ENCODE data around the gene MYOZ2. TPM values are rescaled to one million over a fixed set of nuclear protein-coding genes. Genes with fewer than 3 reads are reported as not detected.

Gene MYOZ2
- total and polyA plus RNA-seq, 2 of the 4 experiments (the other 2 are of a cell fraction), result 0.17 to 0.18 TPM

DNA sequence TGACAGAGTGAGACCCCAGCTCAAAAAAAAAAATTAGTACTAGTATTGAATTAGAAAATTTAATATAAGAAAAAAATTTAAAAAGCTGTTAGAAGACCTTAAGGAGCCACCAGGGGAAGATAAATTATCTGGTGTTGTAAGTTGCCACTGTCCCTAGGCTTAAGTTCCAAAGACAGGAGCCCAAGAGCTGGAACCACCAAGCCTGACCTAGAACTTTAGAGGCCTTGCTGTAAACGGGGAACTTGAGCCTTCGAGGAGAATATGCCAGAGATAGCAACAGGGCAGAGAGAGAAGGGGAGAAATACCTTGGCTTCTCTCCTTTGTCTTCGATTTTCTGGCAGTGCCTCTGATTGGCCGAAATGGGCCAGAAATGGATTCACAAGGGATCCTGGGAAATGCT is 85.8 kb downstream of the MYOZ2 start:
- Histone ChIP-seq H4K20me1 (ENCODE audit: insufficient read depth, low read length) (no peaks in the 10 kb centered on the region), H3K18ac (ENCODE audit: low read depth, low read length) (no peak overlapping the region), H3K14ac (replicated peaks; ENCODE audit: low read depth, low read length) (no peak overlapping the region), H3K4me1 (ENCODE audit: control insufficient read depth, insufficient read depth, low read length) (no peaks in the 10 kb centered on the region; the same call in 1 of the 2 replicates), H3K4ac (ENCODE audit: low read depth, low read length) (no peak overlapping the region), H2BK5ac (ENCODE audit: low read depth, low read length, poor library complexity, severe bottlenecking) (no peak overlapping the region), H2BK15ac (ENCODE audit: low read depth, low read length) (no peak overlapping the region), H3K23ac (ENCODE audit: low read depth, low read length) (no peak overlapping the region), H3K79me1 (ENCODE audit: low read depth in 1 of 2, low read length in 2 of 2) (peaks cover 15 to 24% of the 10 kb centered on the region in 2 experiments; a peak in 3 of 4 replicates), H4K5ac (ENCODE audit: low read depth, low read length) (no peak overlapping the region), H2BK120ac (ENCODE audit: low read depth, low read length) (no peak overlapping the region), H3K4me3 (ENCODE audit: insufficient read depth, low read depth, low read length) (no peak overlapping the region), H2AFZ (replicated peaks; ENCODE audit: low read length, poor library complexity) (no peak overlapping the region), H2AK5ac (ENCODE audit: low read depth, low read length) (no peak overlapping the region), H3K9me1 (ENCODE audit: insufficient read depth, low read length) (no peaks in the 10 kb centered on the region), H2AK9ac (replicated peaks; ENCODE audit: low read depth, low read length, poor library complexity) (no peak overlapping the region), H3K4me2 (ENCODE audit: low read depth, low read length) (no peak overlapping the region), H3K36me3 (ENCODE audit: control insufficient read depth, insufficient read depth, low read length) (peaks cover 6% of the 10 kb centered on the region), H3K56ac (ENCODE audit: extremely low read depth, insufficient read depth, low read length) (no peak overlapping the region), H3K27me3 (ENCODE audit: control insufficient read depth, insufficient read depth, low read length) (no peaks in the 10 kb centered on the region), H2BK20ac (ENCODE audit: low read depth, low read length) (no peak overlapping the region), H3K27ac (ENCODE audit: insufficient read depth, low read length) (no peak overlapping the region), H3K9me3 (ENCODE audit: control insufficient read depth, insufficient read depth, low read length) (no peaks in the 10 kb centered on the region; the same call in 1 of the 2 replicates), H4K91ac (ENCODE audit: insufficient read depth, low read depth, low read length) (no peak overlapping the region), H3K9ac (ENCODE audit: low read depth, low read length) (no peak overlapping the region), H4K8ac (ENCODE audit: low read depth in 2 of 2, low read length in 2 of 2) (no peak overlapping the region)
- dilution Hi-C loops (cut with HindIII; ENCODE audit: low sequenced_read_pairs, unreplicated experiment), result no loop called here
- ATAC-seq (ENCODE audit: low read depth), result no peak
- BruUV-seq (replicated peaks), result no TSS peak
- 75% methylated on average over 2 of the region's 4 CpGs; no CpG with 5 or more reads in 1 of the 2 experiments for WGBS, 2 experiments (ENCODE audit: extremely low coverage in 2 of 2, insufficient read length in 1 of 2)
- POLR2A ChIA-PET (ENCODE audit: unreplicated experiment), result interaction anchor here (0.6 to 1.5 kb wide), 3 partner anchors 9 to 191 kb away, joined by 3 to 5 read pairs (median 3); partner anchors contain the start of gene USP53
- DNase-seq, result no peak
- in situ Hi-C loops (cut with MboI; ENCODE audit: low sequenced_read_pairs), result no loop called here
- intact Hi-C loops (cut with micrococcal nuclease), result no loop called here
- TF ChIP-seq NFE2L2 (IDR thresholded peaks at IDR 0.05; ENCODE audit: low read depth, low read length) (no peak), SMC3 (IDR thresholded peaks at IDR 0.05; ENCODE audit: low read depth, low read length) (no peak), FOS (IDR thresholded peaks at IDR 0.05; ENCODE audit: low read depth, low read length) (no peak), MAFK (IDR thresholded peaks at IDR 0.05; ENCODE audit: low read depth, low read length) (no peak), RFX5 (IDR thresholded peaks at IDR 0.05; ENCODE audit: low read depth, low read length) (no peak), CHD1 (IDR thresholded peaks at IDR 0.05; ENCODE audit: low read depth, low read length) (no peak), CEBPB (IDR thresholded peaks at IDR 0.05; ENCODE audit: low read depth, low read length) (no peak)
- CTCF ChIA-PET, result interaction anchor here (0.7 kb wide), 1 partner anchor 8 kb away, joined by 4 read pairs; no protein-coding TSS in a partner anchor
